Measurements from ENCODE around the gene RAB4B.
"Not testable (repeated sequence)": the region's sequence is repeated elsewhere in the genome, so short reads cannot be mapped to it uniquely, and the experiment has no call there.

The RAB4B gene

GRCh38 chr19:40819479-40820234 is 41.6 kb downstream of the RAB4B start:
- DNase-seq (ENCODE audit: low read depth); H3K4me3 ChIP-seq (ENCODE audit: low read depth, low read length): not testable (repeated sequence)
- TF ChIP-seq CTCF (IDR thresholded peaks at IDR 0.05; ENCODE audit: low read depth, low read length, missing control alignments), result peak; percentile 70

GRCh38 chr19:40822161-40822560 is 44.1 kb downstream of the RAB4B start:
- TF ChIP-seq CTCF (IDR thresholded peaks at IDR 0.05; ENCODE audit: low read depth, low read length, missing control alignments), result no peak
- DNase-seq (ENCODE audit: low read depth), result no peak
- H3K4me3 ChIP-seq (ENCODE audit: low read depth, low read length), result no peak overlapping the region

- DNase-seq (ENCODE audit: low read depth); H3K4me3 ChIP-seq (ENCODE audit: low read depth, low read length): not testable (repeated sequence)
Measured at GRCh38 chr19:40822704-40823553, 44.9 kb downstream of the RAB4B start.

GRCh38 chr19:40824916-40825315 is 46.9 kb downstream of the RAB4B start:
- not testable (repeated sequence) for H3K4me3 ChIP-seq (ENCODE audit: low read depth, low read length); DNase-seq (ENCODE audit: low read depth)

- not testable (repeated sequence) for H3K4me3 ChIP-seq (ENCODE audit: low read depth, low read length)
Measured at GRCh38 chr19:40825460-40826095, 47.5 kb downstream of the RAB4B start.

GRCh38 chr19:40826312-40826698 is 48.3 kb downstream of the RAB4B start:
- DNase-seq (ENCODE audit: low read depth); H3K4me3 ChIP-seq (ENCODE audit: low read depth, low read length): not testable (repeated sequence)

More at GRCh38 chr19:40825460-40826095, 47.5 kb downstream of the RAB4B start:
- not testable (repeated sequence) for DNase-seq (ENCODE audit: low read depth)

GRCh38 chr19:40826699-40827385 is 48.8 kb downstream of the RAB4B start:
- not testable (repeated sequence) for H3K4me3 ChIP-seq (ENCODE audit: low read depth, low read length); DNase-seq (ENCODE audit: low read depth)

- no peak for DNase-seq (ENCODE audit: low read depth)
- TF ChIP-seq CTCF (IDR thresholded peaks at IDR 0.05; ENCODE audit: low read depth, low read length, missing control alignments), result no peak
- H3K4me3 ChIP-seq (ENCODE audit: low read depth, low read length), result no peak overlapping the region
Measured at GRCh38 chr19:40827386-40828247, 49.6 kb downstream of the RAB4B start.

GRCh38 chr19:40829205-40829604 is 51.2 kb downstream of the RAB4B start:
- H3K4me3 ChIP-seq (ENCODE audit: low read depth, low read length), result no peak overlapping the region
- TF ChIP-seq CTCF (IDR thresholded peaks at IDR 0.05; ENCODE audit: low read depth, low read length, missing control alignments), result no peak
- no peak for DNase-seq (ENCODE audit: low read depth)

- not testable (repeated sequence) for DNase-seq (ENCODE audit: low read depth); H3K4me3 ChIP-seq (ENCODE audit: low read depth, low read length)
Measured at GRCh38 chr19:40830741-40831140, 52.7 kb downstream of the RAB4B start.
